ENCODE measurements around the gene KCNF1.

DNA sequence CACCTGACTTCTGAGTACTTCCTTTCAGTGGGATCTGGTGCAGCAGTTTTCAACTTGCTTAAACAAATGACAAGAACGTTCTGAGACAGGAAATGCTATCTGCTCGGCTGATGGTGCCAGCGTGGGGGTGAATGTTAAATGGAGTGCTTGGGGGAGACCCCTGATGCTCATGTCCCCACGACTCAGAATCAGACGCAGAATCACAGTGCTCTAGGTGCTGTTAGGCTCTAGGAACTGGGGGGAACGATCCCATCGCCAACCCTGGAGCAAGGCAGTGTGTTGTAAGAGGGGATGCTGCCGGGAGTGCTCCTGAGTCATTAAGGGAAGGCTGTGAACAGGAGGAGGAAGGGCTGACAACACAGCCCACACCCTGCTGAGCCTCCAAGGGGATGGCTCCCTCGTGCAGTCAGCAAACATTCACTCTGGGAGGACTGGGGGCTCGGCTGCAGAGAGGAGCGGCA, 34.1 kb upstream of the KCNF1 start:
- TF ChIP-seq, protein P1, sequence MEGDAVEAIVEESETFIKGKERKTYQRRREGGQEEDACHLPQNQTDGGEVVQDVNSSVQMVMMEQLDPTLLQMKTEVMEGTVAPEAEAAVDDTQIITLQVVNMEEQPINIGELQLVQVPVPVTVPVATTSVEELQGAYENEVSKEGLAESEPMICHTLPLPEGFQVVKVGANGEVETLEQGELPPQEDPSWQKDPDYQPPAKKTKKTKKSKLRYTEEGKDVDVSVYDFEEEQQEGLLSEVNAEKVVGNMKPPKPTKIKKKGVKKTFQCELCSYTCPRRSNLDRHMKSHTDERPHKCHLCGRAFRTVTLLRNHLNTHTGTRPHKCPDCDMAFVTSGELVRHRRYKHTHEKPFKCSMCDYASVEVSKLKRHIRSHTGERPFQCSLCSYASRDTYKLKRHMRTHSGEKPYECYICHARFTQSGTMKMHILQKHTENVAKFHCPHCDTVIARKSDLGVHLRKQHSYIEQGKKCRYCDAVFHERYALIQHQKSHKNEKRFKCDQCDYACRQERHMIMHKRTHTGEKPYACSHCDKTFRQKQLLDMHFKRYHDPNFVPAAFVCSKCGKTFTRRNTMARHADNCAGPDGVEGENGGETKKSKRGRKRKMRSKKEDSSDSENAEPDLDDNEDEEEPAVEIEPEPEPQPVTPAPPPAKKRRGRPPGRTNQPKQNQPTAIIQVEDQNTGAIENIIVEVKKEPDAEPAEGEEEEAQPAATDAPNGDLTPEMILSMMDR (IDR thresholded peaks at IDR 0.05) = no peak
- no peak for TF ChIP-seq POLR2A (IDR thresholded peaks at IDR 0.05)

All from esophagus squamous epithelium (tissue), 4 donors.